Activated CD8-positive, alpha-beta T cell treated with anti-CD3 and anti-CD28 coated beads, Interleukin-2, amount 10 ng/mL, durations not matched to agents 7 days and 5 days (primary cell): ENCODE data around the gene CMTM8. TPM values are rescaled to one million over a fixed set of nuclear protein-coding genes. Genes with fewer than 3 reads are reported as not detected.
A peak's percentile ranks its signal among the peaks of the same experiment; 100 is the strongest.

Experiments used
- ATAC-seq: fragments of 150-1000 bp; cut with Tn5 transposase; one replicate; pipeline ENCODE4 v1.10.0; 2021; ENCODE audit warnings: moderate library complexity
- CTCF ChIA-PET: fragments of 350-600 bp; sonication (Branson Sonifier 250); formaldehyde crosslinking; loops from one replicate; lab custom pipeline; 2021; ENCODE audit warnings: antibody characterized with exemption; lab: Charles Lee
- POLR2A ChIA-PET: fragments of 350-600 bp; sonication (Branson Sonifier 250); formaldehyde crosslinking; loops from one replicate; lab custom pipeline; 2021; ENCODE audit warnings: antibody characterized with exemption; lab: Charles Lee
- DNase-seq: peaks from one replicate; pipeline ENCODE4 v3.0.0-alpha.2; 2020
- H3K27ac Mint-ChIP-seq: one replicate; pipeline ENCODE4 v1.8.0; 2021; ENCODE audit warnings: mild to moderate bottlenecking, mixed read lengths
- H3K27me3 Mint-ChIP-seq: one replicate; pipeline ENCODE4 v1.8.0; 2021; ENCODE audit warnings: low read depth, mixed read lengths
- H3K36me3 Mint-ChIP-seq: one replicate; pipeline ENCODE4 v1.8.0; 2021; ENCODE audit warnings: low read depth, mixed read lengths
- H3K4me1 Mint-ChIP-seq: one replicate; pipeline ENCODE4 v1.8.0; 2021; ENCODE audit warnings: low read depth, mixed read lengths
- H3K4me3 Mint-ChIP-seq: one replicate; pipeline ENCODE4 v1.8.0; 2021; ENCODE audit warnings: mild to moderate bottlenecking, mixed read lengths
- H3K9me3 Mint-ChIP-seq: one replicate; pipeline ENCODE4 v1.8.0; 2022; ENCODE audit warnings: mixed read lengths; ENCODE audit not compliant: insufficient read depth
- total RNA-seq, 2 experiments: library from RNA; stranded (reverse); gene quantifications; one replicate each; pipeline ENCODE4 v1.2.3, GENCODE V29; 2021

The CMTM8 gene
- total RNA-seq, 2 experiments from 2014 or later = 2.1 TPM

DNA sequence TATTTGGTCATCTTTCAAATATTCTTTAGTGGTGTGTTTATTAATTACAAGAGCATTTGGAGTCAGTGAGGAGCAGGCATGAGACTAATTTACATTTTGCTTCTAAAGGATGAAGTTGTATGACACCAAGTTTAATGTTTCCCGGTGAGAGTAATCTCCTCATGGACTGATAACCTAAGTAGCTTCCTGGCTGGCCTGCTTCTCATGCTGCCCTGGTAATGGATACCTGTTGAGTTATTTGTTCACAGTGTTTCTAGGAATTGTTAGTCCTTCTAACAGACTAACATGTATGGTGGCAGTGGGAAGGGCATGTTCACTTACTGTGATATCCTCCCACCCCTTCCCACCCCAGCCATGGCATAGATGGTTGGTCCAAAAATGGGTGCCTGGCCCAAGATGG, 83.8 kb downstream of the CMTM8 start:
- ATAC-seq (no peak), DNase-seq (no peak)
- no peaks in the 10 kb centered on the region for H3K36me3 Mint-ChIP-seq
- peaks cover 5% of the 10 kb centered on the region for H3K27me3 Mint-ChIP-seq
- no peak overlapping the region for H3K27ac Mint-ChIP-seq
- CTCF ChIA-PET = interaction anchor here (1.3 to 4.0 kb wide), 5 partner anchors 13 to 146 kb away, joined by 4 to 21 read pairs (median 15); no protein-coding TSS in a partner anchor
- H3K4me3 Mint-ChIP-seq = no peak overlapping the region
- H3K9me3 Mint-ChIP-seq = no peaks in the 10 kb centered on the region
- H3K4me1 Mint-ChIP-seq = no peaks in the 10 kb centered on the region
- POLR2A ChIA-PET = no interaction called here

DNA sequence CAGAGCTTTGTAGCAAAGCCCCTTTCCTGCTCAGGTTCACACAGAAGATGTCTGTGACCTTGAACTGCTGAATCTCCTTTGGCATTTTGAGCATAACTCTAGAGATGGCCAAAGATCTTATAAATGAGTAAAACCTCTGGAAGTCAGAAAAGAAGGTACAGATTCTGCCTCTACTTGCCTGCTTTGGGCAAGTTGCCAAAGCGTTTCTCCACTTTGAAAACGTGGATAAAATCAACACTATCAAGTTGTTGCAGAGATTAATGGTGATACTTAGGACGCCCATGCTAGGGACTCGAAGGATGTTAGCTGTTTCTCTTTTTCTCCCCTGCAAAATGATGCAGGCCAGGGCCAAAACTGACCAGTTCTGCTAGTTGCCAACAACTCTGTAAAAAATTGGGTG, 85.1 kb downstream of the CMTM8 start:
- H3K4me1 Mint-ChIP-seq = no peaks in the 10 kb centered on the region
- ATAC-seq (no peak), DNase-seq (no peak)
- H3K36me3 Mint-ChIP-seq = peaks cover 1% of the 10 kb centered on the region
- ChIA-PET CTCF (interaction anchor here (0.8 to 4.0 kb wide), 9 partner anchors 11 to 304 kb away, joined by 3 to 21 read pairs (median 8); no protein-coding TSS in a partner anchor), POLR2A (interaction anchor here (0.5 kb wide), 1 partner anchor 174 kb away, joined by 4 read pairs; no protein-coding TSS in a partner anchor)
- H3K27ac Mint-ChIP-seq = no peak overlapping the region
- H3K27me3 Mint-ChIP-seq = peaks cover 3% of the 10 kb centered on the region
- no peak overlapping the region for H3K4me3 Mint-ChIP-seq
- H3K9me3 Mint-ChIP-seq = no peaks in the 10 kb centered on the region

DNA sequence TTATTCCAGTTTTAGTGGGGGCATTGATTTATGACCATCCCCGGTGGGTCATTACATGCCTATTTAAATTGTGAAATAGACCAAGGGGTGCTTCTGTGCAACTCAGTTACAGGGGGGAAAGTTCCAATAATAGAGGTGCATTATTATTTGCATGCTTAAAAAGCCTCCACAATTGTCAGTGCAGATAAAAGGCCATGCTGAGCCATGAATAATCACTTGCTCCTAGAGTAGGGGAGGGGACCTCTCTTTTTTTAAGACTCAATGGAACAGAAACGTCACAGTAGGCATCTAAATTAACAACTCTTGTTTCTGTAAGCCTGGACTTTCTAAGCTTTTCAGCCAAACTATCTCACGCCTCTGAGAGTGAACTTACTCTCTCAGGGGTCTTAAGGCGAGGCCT, 86.7 kb downstream of the CMTM8 start:
- H3K27me3 Mint-ChIP-seq = peaks cover 4% of the 10 kb centered on the region
- H3K36me3 Mint-ChIP-seq = peaks cover 2% of the 10 kb centered on the region
- H3K9me3 Mint-ChIP-seq = no peaks in the 10 kb centered on the region
- H3K4me3 Mint-ChIP-seq = no peak overlapping the region
- ChIA-PET CTCF (interaction anchor here (0.5 to 4.0 kb wide), 9 partner anchors 10 to 148 kb away, joined by 3 to 21 read pairs (median 5); no protein-coding TSS in a partner anchor), POLR2A (no interaction called here)
- no peak for ATAC-seq
- no peaks in the 10 kb centered on the region for H3K4me1 Mint-ChIP-seq
- DNase-seq = no peak
- no peak overlapping the region for H3K27ac Mint-ChIP-seq

DNA sequence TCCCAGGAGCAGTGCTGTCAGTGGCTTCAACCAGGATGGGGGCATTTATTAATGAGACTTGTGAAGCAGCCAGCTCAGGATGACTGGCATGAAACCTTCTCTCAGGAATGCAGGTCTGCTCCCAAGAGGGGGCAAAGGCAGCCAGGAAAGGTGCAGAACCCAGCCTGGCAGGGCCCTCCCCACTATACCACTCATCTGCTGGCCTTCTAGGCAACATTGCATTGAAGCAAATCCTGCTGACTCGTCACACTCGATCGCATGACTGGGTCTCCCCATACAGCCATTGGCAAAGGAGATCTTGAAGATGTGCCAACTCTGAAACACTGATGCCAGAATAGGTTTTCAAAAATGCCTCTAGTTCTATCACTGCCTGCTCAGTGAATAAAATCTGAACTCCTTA, 87.4 kb downstream of the CMTM8 start:
- Mint-ChIP-seq H3K27me3 (peaks cover 4% of the 10 kb centered on the region), H3K4me3 (no peak overlapping the region), H3K36me3 (peaks cover 2% of the 10 kb centered on the region), H3K27ac (no peak overlapping the region), H3K9me3 (no peaks in the 10 kb centered on the region), H3K4me1 (no peaks in the 10 kb centered on the region)
- no peak for ATAC-seq
- POLR2A ChIA-PET = no interaction called here
- DNase-seq = no peak
- CTCF ChIA-PET = interaction anchor here (1.3 to 4.0 kb wide), 5 partner anchors 9 to 149 kb away, joined by 3 to 21 read pairs (median 8); no protein-coding TSS in a partner anchor

DNA sequence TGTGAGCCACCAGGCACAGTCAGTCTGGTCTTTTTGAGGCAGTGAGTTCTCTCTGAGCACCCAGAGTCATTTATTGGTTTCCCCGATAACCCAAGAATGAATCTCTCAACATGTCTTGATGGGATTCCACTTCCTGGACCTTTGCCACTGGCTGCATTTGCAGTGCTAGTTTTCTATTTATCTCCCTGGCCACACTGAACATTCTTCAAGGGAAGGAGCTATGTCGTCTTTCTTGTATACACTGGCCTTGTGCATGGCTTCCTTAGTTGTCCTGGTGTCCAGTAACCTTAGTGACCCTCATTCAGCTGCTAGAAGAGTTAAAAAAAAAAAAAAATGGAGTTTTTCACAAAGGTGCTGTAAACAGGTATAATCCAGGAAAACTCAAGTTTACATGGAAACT, 88.3 kb downstream of the CMTM8 start:
- Mint-ChIP-seq H3K4me3 (no peak overlapping the region), H3K9me3 (no peaks in the 10 kb centered on the region), H3K36me3 (peaks cover 2% of the 10 kb centered on the region), H3K4me1 (peaks cover under 1% of the 10 kb centered on the region), H3K27ac (no peak overlapping the region), H3K27me3 (peaks cover 4% of the 10 kb centered on the region)
- DNase-seq = no peak
- no peak for ATAC-seq
- ChIA-PET CTCF (no interaction called here), POLR2A (no interaction called here)

DNA sequence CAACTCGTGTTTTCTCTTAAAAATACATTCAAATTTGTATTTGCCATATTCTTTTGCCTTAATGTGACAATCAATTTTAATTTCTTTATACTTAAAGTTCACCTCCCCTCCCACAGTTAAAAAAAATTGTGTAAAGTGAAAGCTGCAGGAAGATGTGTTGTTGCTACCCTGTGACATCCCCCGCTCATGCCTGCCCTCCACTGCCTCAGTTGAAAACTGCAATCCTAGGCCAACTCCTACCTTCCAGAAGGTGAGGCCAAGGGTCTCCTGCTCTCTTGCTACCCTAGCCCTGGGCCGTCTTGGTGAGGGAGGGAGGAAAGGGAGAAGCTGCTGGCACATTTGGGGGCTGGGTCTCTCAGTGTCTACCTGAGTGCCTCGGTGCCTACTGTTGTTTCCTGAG, 96.2 kb downstream of the CMTM8 start:
- Mint-ChIP-seq H3K36me3 (no peaks in the 10 kb centered on the region), H3K27me3 (no peaks in the 10 kb centered on the region), H3K4me1 (peaks cover 18% of the 10 kb centered on the region), H3K4me3 (no peak overlapping the region), H3K27ac (no peak overlapping the region), H3K9me3 (no peaks in the 10 kb centered on the region)
- ChIA-PET CTCF (interaction anchor here (0.8 to 5.9 kb wide), 21 partner anchors 8 to 315 kb away, joined by 3 to 68 read pairs (median 4); partner anchors contain the start of gene CMTM8), POLR2A (interaction anchor here (2.1 kb wide), 1 partner anchor 32 kb away, joined by 10 read pairs; no protein-coding TSS in a partner anchor)
- DNase-seq (peak; percentile 56), ATAC-seq (peak; percentile 60)

DNA sequence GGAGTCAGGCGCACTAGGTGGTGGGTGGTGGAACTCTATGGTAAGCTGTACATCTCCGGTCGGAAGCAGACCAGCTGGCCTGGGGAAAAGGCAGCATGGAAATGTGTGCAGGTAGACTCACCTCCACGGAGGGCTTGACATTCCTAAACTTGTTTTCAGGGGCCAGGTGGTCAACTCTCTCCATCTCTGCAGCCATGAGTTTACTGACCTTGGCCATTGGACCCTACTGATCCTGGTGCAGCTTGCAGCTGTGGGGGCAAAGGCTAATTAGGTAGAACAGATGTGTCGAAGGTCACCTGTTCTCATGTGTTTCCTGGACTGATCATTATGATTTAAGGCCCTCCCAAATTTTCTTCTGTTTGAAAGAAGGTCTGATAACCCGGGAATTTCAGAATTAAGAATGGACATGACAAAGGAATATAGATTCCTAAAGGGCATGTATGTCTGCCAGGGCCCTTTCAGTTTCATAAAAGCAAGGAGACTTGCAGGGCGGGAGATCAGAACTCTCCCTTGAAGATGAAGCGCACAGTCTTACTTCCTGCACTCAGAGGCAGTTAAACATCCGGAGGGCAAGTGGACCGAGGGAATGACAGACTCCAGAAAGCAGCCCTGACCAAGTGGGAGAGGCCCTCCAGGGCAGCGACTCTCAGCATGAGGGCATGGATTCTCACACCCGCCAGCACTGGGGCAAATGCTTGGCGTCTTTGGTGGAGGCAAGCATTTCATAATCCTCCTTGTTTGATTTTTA, 97.1 kb downstream of the CMTM8 start:
- CTCF ChIA-PET = interaction anchor here (1.0 to 5.9 kb wide), 15 partner anchors 10 to 316 kb away, joined by 3 to 68 read pairs (median 10); partner anchors contain the start of gene CMTM8
- peak overlapping the region; percentile 40 for H3K27ac Mint-ChIP-seq

DNA sequence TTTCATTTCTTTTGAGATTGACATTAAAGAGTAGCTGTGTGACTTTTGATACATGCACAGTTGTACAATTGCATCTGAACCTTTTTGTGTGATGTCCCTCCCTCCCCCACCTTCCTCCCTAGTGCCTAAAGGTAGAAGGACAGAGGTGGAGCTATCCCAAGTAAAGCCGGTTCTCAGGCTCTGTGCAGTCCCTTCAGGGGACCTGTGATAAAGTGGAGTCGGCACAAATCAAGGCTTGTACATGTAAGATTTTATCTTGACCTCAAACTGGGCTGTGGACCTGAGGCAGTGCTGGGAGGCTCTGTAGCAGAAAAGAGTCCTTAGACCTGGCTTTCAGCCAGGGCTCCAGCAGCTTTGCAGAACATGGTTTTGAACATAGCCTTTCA, 97.6 kb downstream of the CMTM8 start:
- no peak for ATAC-seq
- Mint-ChIP-seq H3K9me3 (no peaks in the 10 kb centered on the region), H3K4me1 (peaks cover 18% of the 10 kb centered on the region), H3K27ac (no peak overlapping the region), H3K4me3 (no peak overlapping the region), H3K27me3 (no peaks in the 10 kb centered on the region), H3K36me3 (no peaks in the 10 kb centered on the region)
- CTCF ChIA-PET = interaction anchor here (1.0 to 5.9 kb wide), 7 partner anchors 12 to 159 kb away, joined by 4 to 68 read pairs (median 21); partner anchors contain the start of gene CMTM8
- no peak for DNase-seq
- POLR2A ChIA-PET = no interaction called here

More for the DNA sequence above, 97.1 kb downstream of the CMTM8 start:
- H3K4me3 Mint-ChIP-seq = no peak overlapping the region
- H3K9me3 Mint-ChIP-seq = no peaks in the 10 kb centered on the region
- no peaks in the 10 kb centered on the region for H3K36me3 Mint-ChIP-seq
- POLR2A ChIA-PET = interaction anchor here (2.1 kb wide), 1 partner anchor 33 kb away, joined by 10 read pairs; no protein-coding TSS in a partner anchor
- H3K27me3 Mint-ChIP-seq = no peaks in the 10 kb centered on the region
- peaks cover 18% of the 10 kb centered on the region for H3K4me1 Mint-ChIP-seq
- ATAC-seq = peak; percentile 31
- DNase-seq = peak; percentile 28

DNA sequence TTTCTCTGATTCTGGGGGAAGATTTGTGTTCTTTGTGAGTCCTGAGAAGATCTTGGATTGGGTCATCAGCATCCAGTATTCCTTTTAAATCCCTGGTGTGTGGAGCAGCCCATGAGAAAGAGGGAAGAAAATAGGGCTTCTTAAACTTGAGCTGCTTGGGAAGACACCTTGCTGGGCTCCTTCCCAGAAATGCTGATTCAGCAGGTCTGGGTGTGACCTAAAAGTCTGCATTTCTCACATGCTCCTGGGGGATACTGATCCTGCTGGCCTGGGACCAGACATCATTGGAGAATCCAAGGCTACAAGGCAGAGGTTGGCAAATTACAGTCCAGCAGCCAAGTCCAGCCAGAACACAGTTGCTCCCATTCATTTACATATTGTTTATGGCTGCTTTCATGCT, 99.0 kb downstream of the CMTM8 start:
- no peaks in the 10 kb centered on the region for H3K9me3 Mint-ChIP-seq
- no peaks in the 10 kb centered on the region for H3K36me3 Mint-ChIP-seq
- CTCF ChIA-PET = interaction anchor here (0.7 to 5.2 kb wide), 7 partner anchors 14 to 162 kb away, joined by 3 to 68 read pairs (median 4); partner anchors contain the start of gene CMTM8
- POLR2A ChIA-PET = no interaction called here
- no peak for DNase-seq
- H3K27ac Mint-ChIP-seq = no peak overlapping the region
- ATAC-seq = no peak
- no peaks in the 10 kb centered on the region for H3K27me3 Mint-ChIP-seq
- peaks cover 16% of the 10 kb centered on the region for H3K4me1 Mint-ChIP-seq
- H3K4me3 Mint-ChIP-seq = no peak overlapping the region

DNA sequence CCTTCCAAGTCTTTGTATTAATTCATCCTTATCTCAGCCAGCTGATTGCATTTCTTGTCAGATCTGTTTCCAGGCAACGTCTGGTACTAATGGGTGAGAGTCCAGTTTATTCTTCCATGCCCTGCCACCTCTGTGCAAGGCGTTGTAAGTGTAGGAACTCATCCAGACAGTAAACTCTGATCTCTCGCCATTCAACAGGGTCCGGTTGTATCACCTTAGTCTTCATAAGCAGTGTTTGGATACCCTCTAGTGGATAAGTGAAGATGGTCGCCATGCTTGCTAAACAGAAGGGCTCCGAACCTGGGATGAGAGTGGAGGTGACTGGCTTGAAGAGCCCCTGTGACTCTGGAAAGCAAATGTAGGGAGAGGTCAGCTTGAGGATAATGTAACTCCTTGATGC, 101.6 kb downstream of the CMTM8 start:
- POLR2A ChIA-PET = no interaction called here
- peak; percentile 39 for DNase-seq
- ATAC-seq = peak; percentile 80
- H3K27me3 Mint-ChIP-seq = no peaks in the 10 kb centered on the region
- H3K9me3 Mint-ChIP-seq = no peaks in the 10 kb centered on the region
- H3K4me1 Mint-ChIP-seq = peaks cover 11% of the 10 kb centered on the region
- H3K4me3 Mint-ChIP-seq = no peak overlapping the region
- H3K27ac Mint-ChIP-seq = no peak overlapping the region
- H3K36me3 Mint-ChIP-seq = no peaks in the 10 kb centered on the region
- CTCF ChIA-PET = interaction anchor here (0.7 to 2.2 kb wide), 6 partner anchors 9 to 169 kb away, joined by 3 to 13 read pairs (median 4); no protein-coding TSS in a partner anchor

DNA sequence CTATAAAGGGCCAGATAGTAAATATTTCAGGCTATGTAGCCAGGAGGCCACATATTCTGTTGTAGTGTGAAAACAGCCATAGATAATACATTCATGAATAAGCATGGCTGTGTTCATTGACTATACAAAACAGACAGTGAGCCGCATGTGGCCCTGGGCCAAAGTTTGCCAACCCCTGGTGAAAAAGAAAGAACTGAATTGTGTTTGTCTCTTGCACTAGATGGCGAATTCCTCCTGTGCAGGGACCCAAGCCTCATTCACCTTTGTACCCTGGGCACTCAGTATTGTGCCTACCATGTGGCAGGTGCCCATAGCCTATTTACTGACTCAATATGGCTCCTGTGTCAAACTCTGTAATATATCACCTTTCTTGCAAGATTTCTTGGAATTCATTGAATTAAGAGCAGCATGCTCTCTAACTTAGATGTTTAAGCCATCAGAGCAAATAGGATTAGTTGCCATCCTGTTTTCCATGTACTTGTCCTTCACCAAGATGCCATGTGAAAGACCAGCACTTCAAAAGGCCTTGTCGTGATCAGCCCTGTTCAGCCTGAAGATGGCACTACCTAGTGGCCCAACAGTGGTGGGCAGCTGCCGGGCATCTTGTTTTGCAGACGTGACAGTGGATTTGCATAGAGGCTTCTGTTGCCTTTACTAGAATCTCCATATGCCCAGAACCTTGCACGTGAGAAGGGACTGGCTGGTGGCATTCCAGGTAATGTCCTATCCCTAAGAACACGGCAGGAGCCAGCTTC, 102.3 kb downstream of the CMTM8 start:
- peaks cover 3% of the 10 kb centered on the region for H3K4me1 Mint-ChIP-seq
- CTCF ChIA-PET = no interaction called here
- DNase-seq (no peak), ATAC-seq (no peak)
- H3K4me3 Mint-ChIP-seq = no peak overlapping the region
- no peaks in the 10 kb centered on the region for H3K36me3 Mint-ChIP-seq
- no peak overlapping the region for H3K27ac Mint-ChIP-seq
- no peaks in the 10 kb centered on the region for H3K9me3 Mint-ChIP-seq
- POLR2A ChIA-PET = no interaction called here
- no peaks in the 10 kb centered on the region for H3K27me3 Mint-ChIP-seq
